GM12878 (cell line): Measurements from ENCODE around the gene TMEM150C. TPM values are rescaled to one million over a fixed set of nuclear protein-coding genes. Genes with fewer than 3 reads are reported as not detected.
A peak's percentile ranks its signal among the peaks of the same experiment; 100 is the strongest.

Experiments
- ATAC-seq: fragments of 200-7000 bp; cut with Tn5 transposase; 3 replicates; pipeline ENCODE4 v1.9.1; 2020; ENCODE audit warnings: mild to moderate bottlenecking, moderate library complexity
- BruUV-seq: library from RNA; stranded (reverse); fragments of 400-500 nt; replicated peaks from 2 replicates; lab custom pipeline; 2021; lab: Mats Ljungman, UMichigan
- CTCF ChIA-PET: fragments of 300-600 bp; sonication (Branson Sonifier 250); formaldehyde crosslinking; extraction: SDS; loops from one replicate; lab custom pipeline; 2021; ENCODE audit warnings: inconsistent platforms; lab: Yijun Ruan, JAX
- POLR2A ChIA-PET: fragments of 350-600 bp; formaldehyde crosslinking; extraction: SDS; loops from one replicate; lab custom pipeline; 2021; ENCODE audit warnings: inconsistent platforms; lab: Charles Lee
- RAD21 ChIA-PET: fragments of 300-600 bp; sonication (Branson Sonifier 250); formaldehyde crosslinking; loops from one replicate; lab custom pipeline; 2023; ENCODE audit warnings: antibody characterized with exemption; ENCODE audit not compliant: unreplicated experiment; lab: Charles Lee
- SMC1A ChIA-PET: fragments of 300-600 bp; sonication (Branson Sonifier 250); formaldehyde crosslinking; loops from one replicate; lab custom pipeline; 2023; ENCODE audit not compliant: unreplicated experiment, uncharacterized antibody; lab: Charles Lee
- DNase-seq: peaks from one replicate; pipeline ENCODE4 v3.0.0-alpha.2; 2011; ENCODE audit warnings: low read depth, low spot score
- FAIRE-seq: peaks from 3 replicates; lab custom pipeline; 2011; peaks lifted over from hg19 to GRCh38; lab: Jason Lieb, UNC
- H2AFZ ChIP-seq: 2 replicates; pipeline ENCODE4 v1.6.0; 2011; ENCODE audit warnings: low read depth, low read length, control low read depth; ENCODE audit not compliant: control insufficient read depth
- H3K27ac ChIP-seq: 2 replicates; pipeline ENCODE4 v1.5.1; 2011; ENCODE audit warnings: control low read depth; ENCODE audit not compliant: control insufficient read depth, insufficient read depth
- H3K27me3 ChIP-seq, 2 experiments: replicated peaks in 1 of 2; 2 replicates each; pipeline versions ENCODE4 v1.6.0 to v1.6.1; 2011; ENCODE audit warnings: low read length in 1 of 2; ENCODE audit not compliant: control insufficient read depth in 2 of 2, insufficient read depth in 2 of 2
- H3K36me3 ChIP-seq, 2 experiments: 2 replicates each; pipeline ENCODE4 v1.5.1; 2011; ENCODE audit warnings: low read length in 1 of 2; ENCODE audit not compliant: control insufficient read depth in 2 of 2, insufficient read depth in 2 of 2
- H3K4me1 ChIP-seq: 2 replicates; pipeline ENCODE4 v1.6.1; 2011; ENCODE audit warnings: mild to moderate bottlenecking, low read length, moderate library complexity, mixed read lengths; ENCODE audit not compliant: control insufficient read depth, insufficient read depth
- H3K4me2 ChIP-seq: 2 replicates; pipeline ENCODE4 v1.6.0; 2011; ENCODE audit warnings: control low read depth; ENCODE audit not compliant: control insufficient read depth, insufficient read depth
- H3K4me3 ChIP-seq: fragments of 200-600 bp; sonication (generic); 2 replicates; pipeline ENCODE4 v1.5.1; 2016
- H3K79me2 ChIP-seq: 2 replicates; pipeline ENCODE4 v1.6.0; 2011; ENCODE audit warnings: low read length; ENCODE audit not compliant: control insufficient read depth, insufficient read depth
- H3K9ac ChIP-seq: 2 replicates; pipeline ENCODE4 v1.8.0; 2011; ENCODE audit warnings: low read length, control low read depth, mixed read lengths; ENCODE audit not compliant: control insufficient read depth, insufficient read depth
- H3K9me3 ChIP-seq: replicated peaks from 3 replicates; pipeline ENCODE4 v1.5.1; 2011; ENCODE audit warnings: mild to moderate bottlenecking, low read length; ENCODE audit not compliant: control insufficient read depth, insufficient read depth
- H4K20me1 ChIP-seq: 2 replicates; pipeline ENCODE4 v1.6.0; 2011; ENCODE audit not compliant: control insufficient read depth, insufficient read depth
- BACH1 ChIP-seq: fragments of 450-650 bp; IDR thresholded peaks from 2 replicates; pipeline ENCODE4 v1.6.1; 2017; ENCODE audit warnings: mild to moderate bottlenecking, borderline replicate concordance
- BCL3 ChIP-seq: IDR thresholded peaks from 2 replicates; pipeline ENCODE4 v1.6.1; 2011; ENCODE audit warnings: borderline replicate concordance, low read depth, mild to moderate bottlenecking, moderate library complexity, low read length; ENCODE audit not compliant: insufficient read depth, poor library complexity, severe bottlenecking
- BMI1 ChIP-seq: fragments of 450-650 bp; IDR thresholded peaks from 2 replicates; pipeline ENCODE4 v1.6.1; 2016; ENCODE audit warnings: mild to moderate bottlenecking, moderate library complexity, borderline replicate concordance
- DPF2 ChIP-seq: fragments of 450-650 bp; IDR thresholded peaks from 2 replicates; pipeline ENCODE4 v1.6.1; 2017; ENCODE audit warnings: mild to moderate bottlenecking
- E4F1 ChIP-seq: fragments of 450-650 bp; IDR thresholded peaks from 2 replicates; pipeline ENCODE4 v1.6.1; 2018; ENCODE audit warnings: borderline replicate concordance, mild to moderate bottlenecking; ENCODE audit not compliant: partially characterized antibody
- KDM1A ChIP-seq: fragments of 200-600 bp; sonication (generic); IDR thresholded peaks from 2 replicates; pipeline ENCODE4 v1.6.1; 2016; ENCODE audit warnings: borderline replicate concordance
- MLLT1 ChIP-seq: fragments of 450-650 bp; IDR thresholded peaks from 2 replicates; pipeline ENCODE4 v1.6.1; 2016; ENCODE audit warnings: mild to moderate bottlenecking
- SREBF2 ChIP-seq: IDR thresholded peaks from 2 replicates; pipeline ENCODE4 v1.6.1; 2012; ENCODE audit warnings: mild to moderate bottlenecking, low read length
- TCF12 ChIP-seq: IDR thresholded peaks from 2 replicates; pipeline ENCODE4 v1.6.1; 2011; ENCODE audit warnings: low read depth, mild to moderate bottlenecking, low read length
- ZBED1 ChIP-seq: IDR thresholded peaks from 2 replicates; pipeline ENCODE4 v1.6.1; 2016; ENCODE audit warnings: borderline replicate concordance
- WGBS: methylation state at CpG from one replicate; pipeline ENCODE4 v1.1.6; 2016; ENCODE audit warnings: low lambda C conversion rate; ENCODE audit not compliant: insufficient replicate concordance, insufficient coverage; ENCODE audit errors: missing lambda C conversion rate; 5-methylcytosine and 5-hydroxymethylcytosine counted together
- in situ Hi-C: fragments of 300-500 bp; cut with MboI; formaldehyde crosslinking; loops from 9 replicates; pipeline ENCODE4 v1.14.3; 2018; ENCODE audit warnings: mixed read lengths
- intact Hi-C: fragments of 100-400 bp; cut with micrococcal nuclease; formaldehyde crosslinking; loops from one replicate; pipeline ENCODE4 v1.14.2; 2022; ENCODE audit not compliant: unreplicated experiment
- polyA plus RNA-seq, 11 experiments: library from polyadenylated mRNA; depleted of rRNA in 4 of 11; unstranded in 6 of 11; stranded (reverse) in 5 of 11; fragments of >200 nt; fragmentation: Nextera tagmentation in 4 of 11; fragmentation: Illumina TruSeq in 1 of 11; extraction: Ambion mirVana in 4 of 11; extraction: Trizol in 1 of 11; gene quantifications; 1 replicate in 1 of 11; 2 replicates in 10 of 11; pipeline versions ENCODE4 v1.2.1 to v1.2.3, GENCODE V29; 2011 to 2016; ENCODE audit warnings: inconsistent platforms in 2 of 11, missing spikeins in 2 of 11, low read depth in 1 of 11
- total RNA-seq, 4 experiments: library from RNA; depleted of rRNA in 3 of 4; stranded (reverse); fragments of >200 nt in 3 of 4; fragmentation: Illumina TruSeq in 1 of 4; extraction: Trizol in 1 of 4; gene quantifications; 2 replicates each; pipeline versions ENCODE4 v1.2.1 to v1.2.3, GENCODE V29; 2013 to 2021

Gene TMEM150C
- total and polyA plus RNA-seq, 10 of the 15 experiments (the other 5 are each of a cell fraction or from before 2014, with no cell fraction given): 0.04 to 0.78 (median 0.13) TPM; not detected in 2

GRCh38 chr4:82510216-82510615, 51.6 kb downstream of the TMEM150C start:
- Histone ChIP-seq H3K4me1 (no peaks in the 10 kb centered on the region), H3K36me3 (no peaks in the 10 kb centered on the region), H3K27me3 (peaks cover 0 to 2% of the 10 kb centered on the region in 2 experiments; a peak in 1 of 4 replicates), H3K4me3 (no peak overlapping the region), H3K9ac (no peak overlapping the region), H4K20me1 (no peaks in the 10 kb centered on the region), H3K9me3 (no peaks in the 10 kb centered on the region), H2AFZ (no peak overlapping the region), H3K4me2 (no peak overlapping the region), H3K27ac (no peak overlapping the region), H3K79me2 (no peaks in the 10 kb centered on the region)
- ATAC-seq: no peak
- ChIA-PET CTCF (no interaction called here), SMC1A (no interaction called here), RAD21 (no interaction called here), POLR2A (interaction anchor here (0.5 to 0.7 kb wide), 2 partner anchors 50 to 135 kb away, joined by 3 read pairs; no protein-coding TSS in a partner anchor)
- intact Hi-C loops: no loop called here
- TF ChIP-seq TCF12: no peak
- TF ChIP-seq SREBF2: no peak
- no peak for FAIRE-seq
- WGBS: 86% methylated on average over 3 of the region's 3 CpGs
- DNase-seq: no peak
- in situ Hi-C loops: no loop called here
- BruUV-seq: no TSS peak

GRCh38 chr4:82508806-82509428, 52.9 kb downstream of the TMEM150C start:
- no peaks in the 10 kb centered on the region for H3K9me3 ChIP-seq
- H4K20me1 ChIP-seq: no peaks in the 10 kb centered on the region
- 54% methylated on average over 5 of the region's 5 CpGs for WGBS
- POLR2A ChIA-PET: no interaction called here
- no peak overlapping the region for H3K27ac ChIP-seq
- CTCF ChIA-PET: interaction anchor here (0.5 kb wide), 1 partner anchor 418 kb away, joined by 4 read pairs; no protein-coding TSS in a partner anchor
- no peak overlapping the region for H3K4me3 ChIP-seq
- H2AFZ ChIP-seq: no peak overlapping the region
- no peaks in the 10 kb centered on the region for H3K36me3 ChIP-seq
- in situ Hi-C loops: no loop called here
- no peak for ATAC-seq
- DNase-seq: no peak
- RAD21 ChIA-PET: no interaction called here
- no peaks in the 10 kb centered on the region for H3K4me1 ChIP-seq
- H3K4me2 ChIP-seq: no peak overlapping the region
- peaks cover 0 to 2% of the 10 kb centered on the region in 2 experiments; a peak in 1 of 4 replicates for H3K27me3 ChIP-seq
- SMC1A ChIA-PET: no interaction called here
- intact Hi-C loops: no loop called here
- H3K9ac ChIP-seq: no peak overlapping the region
- FAIRE-seq: peak; percentile 18
- no peaks in the 10 kb centered on the region for H3K79me2 ChIP-seq
- no TSS peak for BruUV-seq
- no peak for TF ChIP-seq KDM1A
- TF ChIP-seq MLLT1: no peak
- TF ChIP-seq ZBED1: no peak
- TF ChIP-seq BACH1: no peak
- TF ChIP-seq DPF2: no peak
- TF ChIP-seq BCL3: no peak
- TF ChIP-seq E4F1: no peak
- TF ChIP-seq BMI1: no peak
